GM13976 (cell line): Measurements from ENCODE around the gene RPL36.

Experiments
- DNase-seq: peaks from one replicate; pipeline ENCODE4 v3.0.0; 2012; ENCODE audit warnings: low spot score
- CTCF ChIP-seq: IDR thresholded peaks from 2 replicates; pipeline ENCODE4 v1.5.1; 2012; ENCODE audit warnings: borderline replicate concordance, mild to moderate bottlenecking; ENCODE audit not compliant: insufficient read depth; ENCODE audit errors: extremely low read depth, missing control alignments, control extremely low read depth
- in situ Hi-C: fragments of 300-500 bp; cut with MboI; formaldehyde crosslinking; loops from one replicate; pipeline ENCODE4 v1.12.0; 2022; ENCODE audit warnings: low sequenced_read_pairs, mixed read lengths, inconsistent platforms; ENCODE audit not compliant: unreplicated experiment

Gene RPL36

GRCh38 chr19:5663904-5664303, 26.2 kb upstream of the RPL36 start:
- TF ChIP-seq CTCF = no peak
- in situ Hi-C loops = no loop called here
- no peak for DNase-seq

- no peak for TF ChIP-seq CTCF
- in situ Hi-C loops = no loop called here
- DNase-seq = no peak
These were observed 25.6 kb upstream of the RPL36 start for GRCh38 chr19:5664515-5664914.

- DNase-seq = no peak
- no peak for TF ChIP-seq CTCF
- in situ Hi-C loops = no loop called here
These were observed 24.1 kb upstream of the RPL36 start for GRCh38 chr19:5665781-5666513.

GRCh38 chr19:5666921-5667610, 23.0 kb upstream of the RPL36 start:
- no peak for DNase-seq
- in situ Hi-C loops = no loop called here
- TF ChIP-seq CTCF = no peak

- in situ Hi-C loops = no loop called here
- TF ChIP-seq CTCF = no peak
- DNase-seq = no peak
These were observed 22.3 kb upstream of the RPL36 start for GRCh38 chr19:5667751-5668271.

GRCh38 chr19:5669212-5669611, 20.9 kb upstream of the RPL36 start:
- in situ Hi-C loops = no loop called here
- DNase-seq = no peak
- TF ChIP-seq CTCF = no peak
